A549 (cell line): ENCODE results near the gene OSR1. TPM values are rescaled to one million over a fixed set of nuclear protein-coding genes. Genes with fewer than 3 reads are reported as not detected.
A peak's percentile ranks its signal among the peaks of the same experiment; 100 is the strongest.

Source experiments
- ATAC-seq, 2 experiments: fragments of 200-7000 bp in 1 of 2; fragments of >200 bp in 1 of 2; cut with Nextera tagmentation in 1 of 2; cut with Tn5 transposase in 1 of 2; 3 replicates each; pipeline versions ENCODE4 v1.8.0 to v1.9.1; 2018 to 2020; ENCODE audit warnings: mild to moderate bottlenecking in 1 of 2, moderate library complexity in 1 of 2
- CTCF ChIA-PET: fragments of 300-600 bp; sonication (Branson Sonifier 250); formaldehyde crosslinking; extraction: SDS; loops from one replicate; lab custom pipeline; 2021; ENCODE audit warnings: antibody characterized with exemption, inconsistent platforms; lab: Yijun Ruan, JAX
- POLR2A ChIA-PET: fragments of 350-600 bp; formaldehyde crosslinking; extraction: SDS; loops from one replicate; lab custom pipeline; 2021; ENCODE audit warnings: antibody characterized with exemption, inconsistent platforms; lab: Yijun Ruan, JAX
- DNase-seq, 2 experiments: peaks; one replicate each; pipeline versions ENCODE4 v3.0.0 to v3.0.0-alpha.2; 2011 to 2016; ENCODE audit warnings: low read depth in 1 of 2, low spot score in 1 of 2
- FAIRE-seq: peaks from 2 replicates; lab custom pipeline; 2011; peaks lifted over from hg19 to GRCh38; lab: Jason Lieb, UNC
- H3K27ac ChIP-seq, 2 experiments: fragments of >200 bp; sonication (Bioruptor Twin); formaldehyde crosslinking; 3 replicates each; pipeline ENCODE4 v1.5.1; 2016 to 2017
- H3K4me1 ChIP-seq: fragments of >200 bp; sonication (Bioruptor Twin); formaldehyde crosslinking; 3 replicates; pipeline ENCODE4 v1.6.1; 2016
- H3K4me2 ChIP-seq: fragments of >200 bp; sonication (Bioruptor Twin); formaldehyde crosslinking; 3 replicates; pipeline ENCODE4 v1.6.1; 2016
- H3K4me3 ChIP-seq: fragments of >200 bp; sonication (Bioruptor Twin); formaldehyde crosslinking; 3 replicates; pipeline ENCODE4 v1.5.1; 2016
- H3K9me3 ChIP-seq: fragments of >200 bp; sonication (Bioruptor Twin); formaldehyde crosslinking; 3 replicates; pipeline ENCODE4 v1.6.1; 2016
- ATOH8 ChIP-seq: fragments of 250-450 bp; sonication (Bioruptor Pico); IDR thresholded peaks from 2 replicates; pipeline ENCODE4 v1.5.0; 2020; ENCODE audit warnings: low read depth, mild to moderate bottlenecking, moderate library complexity
- BCL3 ChIP-seq: fragments of >200 bp; sonication (Bioruptor Twin); formaldehyde crosslinking; IDR thresholded peaks from 3 replicates; pipeline ENCODE4 v1.6.1; 2016
- CBX8 ChIP-seq: fragments of 200-600 bp; sonication (generic); IDR thresholded peaks from 2 replicates; pipeline ENCODE4 v1.6.1; 2016
- CHD2 ChIP-seq: fragments of 150-350 bp; IDR thresholded peaks from 2 replicates; pipeline ENCODE4 v1.6.1; 2014; ENCODE audit warnings: low read length; ENCODE audit not compliant: partially characterized antibody
- CHD4 ChIP-seq: fragments of 200-600 bp; sonication (generic); IDR thresholded peaks from 2 replicates; pipeline ENCODE4 v1.6.1; 2016; ENCODE audit warnings: antibody characterized with exemption, mild to moderate bottlenecking, borderline replicate concordance
- E2F6 ChIP-seq: IDR thresholded peaks from 2 replicates; pipeline ENCODE4 v1.6.1; 2012; ENCODE audit warnings: low read depth, borderline replicate concordance
- ELK1 ChIP-seq: fragments of 150-350 bp; IDR thresholded peaks from 2 replicates; pipeline ENCODE4 v1.6.1; 2014; ENCODE audit warnings: low read depth, mild to moderate bottlenecking, low read length
- ESRRA ChIP-seq: fragments of 150-350 bp; IDR thresholded peaks from 2 replicates; pipeline ENCODE4 v1.6.1; 2014; ENCODE audit warnings: mild to moderate bottlenecking, low read length, borderline replicate concordance
- FOXS1 ChIP-seq: fragments of 250-450 bp; sonication (Bioruptor Pico); IDR thresholded peaks from 2 replicates; pipeline ENCODE4 v1.5.0; 2020; ENCODE audit warnings: mild to moderate bottlenecking, moderate library complexity
- HEYL ChIP-seq: fragments of 250-450 bp; sonication (Bioruptor Pico); IDR thresholded peaks from 2 replicates; pipeline ENCODE4 v1.8.0; 2021; ENCODE audit warnings: mild to moderate bottlenecking, moderate library complexity
- HMGXB4 ChIP-seq: fragments of 250-450 bp; sonication (Bioruptor Pico); IDR thresholded peaks from 2 replicates; pipeline ENCODE4 v1.5.0; 2021; ENCODE audit warnings: mild to moderate bottlenecking, moderate library complexity, borderline replicate concordance
- JUNB ChIP-seq: fragments of >200 bp; sonication (Bioruptor Twin); formaldehyde crosslinking; IDR thresholded peaks from 2 replicates; pipeline ENCODE4 v1.6.1; 2016
- KDM1A ChIP-seq: fragments of 200-600 bp; sonication (generic); IDR thresholded peaks from 2 replicates; pipeline ENCODE4 v1.6.1; 2016; ENCODE audit warnings: low read depth, mild to moderate bottlenecking
- MYC ChIP-seq: IDR thresholded peaks from 2 replicates; pipeline ENCODE4 v1.6.1; 2012; ENCODE audit warnings: mild to moderate bottlenecking, inconsistent platforms, low read length, improper control_type of control experiment, borderline replicate concordance
- RAD21 ChIP-seq, 2 experiments: fragments of >200 bp in 1 of 2; sonication (Bioruptor Twin) in 1 of 2; formaldehyde crosslinking in 1 of 2; IDR thresholded peaks in 1 of 2; conservative IDR thresholded peaks in 1 of 2; 2 replicates in 1 of 2; 3 replicates in 1 of 2; pipeline ENCODE4 v1.6.1; 2012 to 2018; ENCODE audit warnings: inconsistent platforms in 1 of 2
- RARB ChIP-seq: fragments of 250-450 bp; sonication (Bioruptor Pico); IDR thresholded peaks from 2 replicates; pipeline ENCODE4 v1.8.0; 2021; ENCODE audit warnings: mild to moderate bottlenecking, moderate library complexity
- RFX5 ChIP-seq: fragments of 450-650 bp; IDR thresholded peaks from 2 replicates; pipeline ENCODE4 v1.7.1; 2014; ENCODE audit warnings: antibody characterized with exemption, mild to moderate bottlenecking, moderate library complexity
- TP53 ChIP-seq: fragments of 250-450 bp; sonication (Bioruptor Pico); IDR thresholded peaks from 2 replicates; pipeline ENCODE4 v1.5.0; 2021; ENCODE audit warnings: mild to moderate bottlenecking, moderate library complexity
- ZFP36 ChIP-seq: fragments of 450-650 bp; IDR thresholded peaks from 2 replicates; pipeline ENCODE4 v1.6.1; 2014; ENCODE audit warnings: borderline replicate concordance; ENCODE audit not compliant: partially characterized antibody
- WGBS: methylation state at CpG from one replicate; pipeline ENCODE4 v1.1.6; 2017; ENCODE audit errors: missing lambda C conversion rate; 5-methylcytosine and 5-hydroxymethylcytosine counted together
- polyA plus RNA-seq, 4 experiments: library from polyadenylated mRNA; depleted of rRNA in 3 of 4; stranded (reverse); fragments of >200 nt; fragmentation: RNase III in 1 of 4; extraction: RNeasy Plus Mini Kit Qiagen cat#74134 plus additional on column Dnase treatment in 1 of 4; gene quantifications; 2 replicates in 3 of 4; 3 replicates in 1 of 4; pipeline ENCODE4 v1.2.3, GENCODE V29; 2011 to 2017

The OSR1 gene
- polyA plus RNA-seq, 2 of the 4 experiments (the other 2 are of a cell fraction), result 1.8 to 4.4 TPM

- 95% methylated on average over 54 of the region's 54 CpGs for WGBS
- Histone ChIP-seq H3K27ac (no peak overlapping the region), H3K4me1 (peaks cover 9% of the 10 kb centered on the region), H3K4me2 (peak overlapping the region; percentile 74), H3K9me3 (no peaks in the 10 kb centered on the region), H3K4me3 (no peak overlapping the region; the same call in 2 of the 3 replicates)
- no peak for ATAC-seq
- TF ChIP-seq CHD4, result no peak
- TF ChIP-seq MYC, result no peak
- TF ChIP-seq ESRRA, result no peak
- no peak for TF ChIP-seq ZFP36
- no peak for TF ChIP-seq ELK1
- no peak for TF ChIP-seq CHD2
- no peak for TF ChIP-seq KDM1A
- TF ChIP-seq ATOH8 (CRISPR knock-in tag), result no peak
- TF ChIP-seq BCL3, result no peak
- TF ChIP-seq HMGXB4 (CRISPR knock-in tag), result no peak
- no peak for TF ChIP-seq RAD21 (conservative IDR thresholded peaks at IDR 0.05 in 1 of 2, IDR thresholded peaks at IDR 0.05 in 1 of 2)
- TF ChIP-seq FOXS1 (CRISPR knock-in tag), result no peak
- no peak for TF ChIP-seq JUNB
- TF ChIP-seq HEYL, result no peak
- no peak for TF ChIP-seq CBX8
- no peak for TF ChIP-seq TP53
- TF ChIP-seq E2F6, result no peak
- TF ChIP-seq RARB (CRISPR knock-in tag), result no peak
- no peak for TF ChIP-seq RFX5
- ChIA-PET POLR2A (no interaction called here), CTCF (interaction anchor here (3.2 to 8.1 kb wide), 4 partner anchors 8 to 836 kb away, joined by 17 to 77 read pairs (median 38); no protein-coding TSS in a partner anchor)
- DNase-seq, result no peak
- FAIRE-seq, result no peak
Measured at GRCh38 chr2:19356545-19357401, 1.6 kb downstream of the OSR1 start.
